HG02852 (cell line): ENCODE results near the gene NRXN3.
"Not testable (repeated sequence)": the region's sequence is repeated elsewhere in the genome, so short reads cannot be mapped to it uniquely, and the experiment has no call there.

Experiments used
- ATAC-seq: cut with Tn5 transposase; IDR thresholded peaks from one replicate; pipeline ENCODE4 v1.9.1; 2021; ENCODE audit warnings: mild to moderate bottlenecking, moderate library complexity; ENCODE audit not compliant: unreplicated experiment

The NRXN3 gene

GRCh38 chr14:78974691-78975090 lies 804.5 kb downstream of the NRXN3 start:
- ATAC-seq, result no peak

GRCh38 chr14:78975734-78976133 lies 805.6 kb downstream of the NRXN3 start:
- ATAC-seq, result no peak

DNA sequence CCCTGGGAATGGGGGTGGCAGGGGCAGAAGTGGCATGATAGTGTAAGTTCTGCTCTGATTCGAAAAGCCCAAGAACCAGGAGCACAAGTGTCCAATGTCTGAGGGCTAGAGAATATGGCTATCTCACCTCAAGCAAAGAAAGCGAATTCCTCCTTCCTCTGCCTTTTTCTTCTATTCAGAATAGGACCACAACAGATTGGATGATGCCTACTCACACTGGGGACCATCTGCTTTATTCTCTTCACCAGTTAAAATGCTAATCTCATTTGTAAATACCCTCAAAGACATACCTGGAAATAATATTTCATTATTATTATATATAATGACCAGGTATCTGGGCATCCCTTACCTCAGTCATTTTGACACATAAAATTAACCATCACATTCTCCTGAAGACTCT lies 808.7 kb downstream of the NRXN3 start:
- no peak for ATAC-seq

DNA sequence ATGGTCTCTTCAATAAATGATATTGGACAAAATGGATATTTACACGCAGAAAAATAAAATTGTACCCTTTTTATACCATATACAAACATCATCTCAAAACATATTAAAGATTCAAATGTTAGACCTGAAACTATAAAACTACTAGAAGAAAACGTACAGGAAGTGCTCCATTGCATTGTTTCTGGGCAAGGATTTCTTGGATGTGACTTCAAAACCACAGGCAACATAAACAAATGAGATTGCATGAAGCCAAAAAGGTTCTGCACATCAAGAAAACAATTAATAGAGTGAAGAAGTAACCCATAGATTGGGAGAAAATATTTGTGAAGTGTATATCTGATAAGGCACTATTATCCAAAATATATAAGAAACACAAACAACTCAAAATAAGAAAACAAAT lies 812.4 kb downstream of the NRXN3 start:
- no peak for ATAC-seq

DNA sequence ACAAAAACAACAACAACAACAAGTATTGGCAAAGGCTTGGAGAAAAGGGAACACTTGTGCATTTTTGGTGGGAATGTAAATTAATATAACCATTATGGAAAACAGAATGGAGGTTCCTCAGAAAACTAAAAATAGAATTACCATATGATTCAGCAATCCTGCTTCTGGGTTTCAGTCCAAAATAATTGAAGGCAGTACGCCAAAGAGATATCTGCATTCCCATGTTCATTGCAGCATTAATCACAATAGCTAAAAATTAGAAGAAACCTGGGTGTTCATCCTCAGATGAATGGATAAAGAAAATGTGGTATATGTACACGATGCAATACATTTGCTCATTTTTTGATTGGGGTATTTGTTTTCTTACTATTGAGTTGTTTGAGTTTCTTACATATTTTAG lies 813.0 kb downstream of the NRXN3 start:
- no peak for ATAC-seq

GRCh38 chr14:78985668-78986381 lies 815.7 kb downstream of the NRXN3 start:
- no peak for ATAC-seq

DNA sequence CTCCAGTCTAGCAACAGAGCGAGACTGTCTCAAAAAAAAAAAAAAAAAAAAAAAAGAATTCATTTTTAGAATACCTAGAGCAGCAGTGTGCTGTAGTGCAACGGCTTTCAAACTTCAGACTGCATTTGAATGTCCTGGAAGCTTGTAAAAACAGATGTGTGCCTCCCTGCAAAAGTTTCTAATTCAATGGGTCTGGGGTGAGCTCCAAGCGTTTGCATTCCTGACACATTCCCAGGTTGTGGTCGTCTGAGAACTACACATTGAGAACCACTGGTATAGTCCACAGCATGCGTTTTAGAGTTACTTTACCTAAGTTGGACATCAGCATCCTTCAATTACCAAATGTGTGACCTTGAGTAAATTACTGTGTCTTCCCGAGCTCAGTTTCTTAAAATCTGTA lies 816.8 kb downstream of the NRXN3 start:
- ATAC-seq, result no peak

- ATAC-seq, result no peak
Measured at GRCh38 chr14:78989221-78989620, 819.0 kb downstream of the NRXN3 start.

DNA sequence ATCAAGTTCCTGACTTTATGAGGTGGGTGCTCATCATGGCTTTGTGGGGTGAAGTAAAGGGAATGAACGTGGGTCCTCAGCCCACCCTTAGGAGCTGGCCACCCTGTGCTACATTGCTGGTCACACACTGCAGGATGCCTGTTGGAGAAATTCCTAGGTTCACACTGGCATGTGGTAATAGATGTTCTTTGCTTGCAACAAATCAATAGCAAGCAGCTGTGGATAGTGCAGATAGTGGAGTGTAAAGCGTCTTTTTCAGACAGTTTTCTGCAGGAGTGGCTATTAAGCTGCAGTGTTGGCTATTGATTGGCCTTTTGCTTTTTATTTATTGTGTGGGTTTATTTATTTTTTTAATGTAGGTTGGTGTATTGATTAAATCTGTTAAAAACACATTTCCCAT lies 822.7 kb downstream of the NRXN3 start:
- no peak for ATAC-seq

GRCh38 chr14:78997811-78998210 lies 827.6 kb downstream of the NRXN3 start:
- ATAC-seq, result no peak

DNA sequence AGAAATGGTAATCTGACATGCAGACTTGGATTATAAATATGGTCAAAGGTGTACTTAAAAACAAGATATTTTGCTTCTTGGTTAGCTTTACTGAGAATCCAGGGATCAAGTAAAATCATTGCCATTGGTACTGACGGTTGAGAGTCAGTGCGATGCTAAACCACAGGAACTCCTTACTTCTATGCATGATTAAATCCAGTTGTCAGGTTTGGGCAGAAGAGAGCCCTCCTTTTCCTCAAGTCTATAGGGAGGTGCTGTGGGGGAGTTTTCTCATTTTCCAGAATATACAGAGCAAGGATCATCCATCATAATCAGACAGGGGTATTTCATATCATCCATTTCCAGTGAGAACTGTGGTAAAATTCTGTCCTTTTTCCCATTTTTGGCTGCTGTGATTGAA lies 839.1 kb downstream of the NRXN3 start:
- ATAC-seq, result no peak

DNA sequence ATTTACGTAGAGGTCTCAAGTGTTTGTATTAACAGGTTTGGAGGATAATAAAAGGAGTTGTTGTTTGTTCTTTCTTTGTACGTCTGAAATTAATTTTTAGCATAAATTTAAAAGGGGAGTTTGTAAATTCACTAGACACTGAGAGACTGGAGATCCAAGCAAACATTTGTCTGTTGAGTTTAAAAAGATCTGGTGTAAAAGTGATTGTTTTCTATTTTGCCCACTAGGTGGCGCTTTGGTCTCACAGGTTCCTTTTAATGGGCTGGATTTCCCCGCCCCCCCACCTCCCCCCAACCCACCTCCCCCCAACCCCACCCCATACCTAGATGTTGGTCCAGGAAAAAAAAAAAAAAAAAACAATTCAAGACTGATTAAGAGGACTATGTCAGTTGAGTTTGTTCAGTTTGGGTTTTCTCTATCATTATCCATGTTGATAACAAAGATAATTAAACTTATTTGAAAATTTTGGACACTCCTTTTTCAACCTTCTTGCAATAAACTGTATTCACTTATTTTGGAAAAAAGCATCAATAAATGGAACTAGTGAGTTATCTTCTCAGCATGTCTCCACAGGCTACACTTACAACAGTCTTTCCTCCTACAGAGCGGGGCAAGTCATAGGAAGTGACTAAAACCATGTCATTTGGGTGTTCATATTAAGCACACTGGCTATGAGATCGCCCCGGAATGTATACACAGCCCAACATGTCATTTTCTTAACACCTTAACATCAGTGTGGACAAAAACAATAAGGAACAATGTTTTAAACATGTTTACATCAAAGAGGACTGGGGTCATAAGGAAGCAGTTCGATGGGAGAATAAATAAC lies 841.1 kb downstream of the NRXN3 start:
- no peak for ATAC-seq

GRCh38 chr14:79011920-79012204 lies 841.7 kb downstream of the NRXN3 start:
- ATAC-seq, result no peak

DNA sequence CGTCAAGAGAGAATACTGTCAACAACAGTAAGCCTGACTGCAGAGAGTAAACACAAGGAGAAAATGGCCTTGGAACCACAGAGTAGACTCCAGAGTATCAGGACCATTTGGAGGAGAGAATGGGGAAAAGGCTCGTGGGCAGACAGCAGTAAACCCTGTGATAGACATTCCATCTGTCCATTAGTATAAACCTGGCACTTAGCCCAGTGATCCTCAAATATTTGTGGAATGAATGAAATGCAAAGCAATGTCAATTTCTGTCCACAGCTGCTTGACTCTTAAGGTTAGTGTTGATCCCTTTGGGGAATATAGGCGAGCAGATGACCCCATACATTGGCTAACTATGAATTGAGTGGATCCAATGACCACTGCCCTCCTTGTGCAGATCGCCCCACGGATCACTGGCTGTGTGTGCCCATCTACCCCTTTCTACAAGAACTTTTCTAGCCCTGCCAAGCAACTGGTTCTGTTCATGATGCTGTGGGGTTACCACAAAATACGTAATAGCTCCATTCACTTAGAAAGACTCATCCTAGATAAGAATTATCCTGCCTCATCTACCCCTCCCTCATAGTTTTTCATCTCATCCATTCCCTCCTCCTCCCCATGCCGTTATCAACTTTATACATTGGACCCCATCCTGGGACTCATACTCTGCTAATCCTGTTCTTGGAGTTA lies 846.8 kb downstream of the NRXN3 start:
- no peak for ATAC-seq

- no peak for ATAC-seq
Measured at GRCh38 chr14:79017561-79017960, 847.4 kb downstream of the NRXN3 start.

DNA sequence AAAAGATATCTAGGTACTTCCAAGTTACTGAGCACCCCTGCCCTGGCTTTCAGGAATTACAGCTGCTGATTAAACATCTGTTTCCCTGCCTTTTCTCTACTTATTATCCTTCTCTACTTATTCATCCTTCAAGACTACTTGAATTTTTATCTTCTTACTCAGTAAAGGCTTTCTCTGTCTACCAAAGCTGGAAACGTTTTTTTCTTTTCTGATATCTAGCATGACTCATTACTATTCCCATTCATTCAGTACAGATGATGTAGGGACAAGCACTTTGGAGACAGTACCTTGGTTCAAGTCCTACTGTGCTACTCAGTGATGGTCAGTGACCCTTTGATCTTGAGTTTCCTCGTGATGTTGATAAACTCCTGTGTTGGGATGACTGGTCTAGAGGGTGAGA lies 848.7 kb downstream of the NRXN3 start:
- ATAC-seq, result no peak

DNA sequence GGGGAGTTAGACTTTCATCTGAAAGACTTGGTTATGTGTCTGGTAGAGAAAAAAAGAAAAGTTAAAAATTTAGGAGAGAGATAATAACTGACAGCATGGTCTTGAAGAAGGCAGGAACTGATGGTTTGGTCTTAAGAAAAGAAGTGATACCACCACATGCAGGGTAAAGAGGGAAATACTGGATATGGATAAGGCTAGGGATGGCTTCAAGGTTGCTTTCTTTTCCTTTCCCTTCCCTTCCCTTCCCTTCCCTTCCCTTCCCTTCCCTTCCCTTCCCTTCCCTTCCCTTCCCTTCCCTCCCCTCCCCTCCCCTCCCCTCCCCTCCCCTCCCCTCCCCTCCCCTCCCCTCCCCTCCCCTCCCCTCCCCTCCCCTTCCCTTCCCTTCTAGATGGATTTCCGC lies 849.7 kb downstream of the NRXN3 start:
- ATAC-seq, result not testable (repeated sequence)

DNA sequence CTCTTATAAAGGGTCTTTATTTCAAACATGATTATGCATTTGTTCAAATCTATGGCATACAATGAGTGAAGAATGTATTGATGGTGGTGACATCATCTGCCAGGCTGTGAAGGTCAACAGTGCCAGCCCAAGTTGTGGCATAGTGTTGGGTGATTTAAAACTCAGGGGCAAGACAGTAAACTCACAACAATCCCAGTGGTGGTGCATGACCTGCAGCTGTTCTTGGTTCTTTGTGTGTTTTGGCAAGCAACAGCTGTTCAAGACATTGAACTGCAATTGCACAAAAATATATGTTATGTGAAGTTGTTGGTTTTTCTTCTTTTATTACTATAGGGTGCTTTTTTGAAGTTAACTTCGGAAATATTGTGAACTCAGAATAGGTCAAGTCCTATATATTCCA lies 851.6 kb downstream of the NRXN3 start:
- no peak for ATAC-seq

- ATAC-seq, result no peak
Measured at GRCh38 chr14:79027138-79027537, 857.0 kb downstream of the NRXN3 start.

GRCh38 chr14:79028281-79028680 lies 858.1 kb downstream of the NRXN3 start:
- no peak for ATAC-seq

DNA sequence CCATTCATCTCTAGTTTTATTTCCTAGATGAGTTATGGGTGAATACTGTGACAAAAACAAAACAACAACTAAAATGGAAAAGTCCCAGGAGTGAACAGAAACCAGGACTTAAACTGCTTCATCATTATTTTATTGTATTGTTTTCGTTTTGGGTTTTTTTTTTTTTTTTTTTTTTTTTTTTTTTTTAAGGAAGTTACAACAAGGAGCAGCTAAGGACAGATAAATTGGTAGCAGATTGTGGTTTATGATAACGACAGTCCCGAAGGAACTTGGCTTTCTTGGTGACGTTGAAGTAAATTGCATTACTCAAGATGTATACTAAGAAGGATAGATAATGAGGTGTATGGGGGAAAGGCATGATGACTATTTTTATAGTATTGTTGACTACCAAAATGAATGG lies 866.3 kb downstream of the NRXN3 start:
- no peak for ATAC-seq

GRCh38 chr14:79037106-79037505 lies 866.9 kb downstream of the NRXN3 start:
- no peak for ATAC-seq
